Measurements from ENCODE around the gene SEC23IP. TPM values are rescaled to one million over a fixed set of nuclear protein-coding genes. Genes with fewer than 3 reads are reported as not detected.
A peak's percentile ranks its signal among the peaks of the same experiment; 100 is the strongest.

Gene SEC23IP
- total RNA-seq = 10 to 100 TPM; 28.7 to 87.4 (median 41.1) TPM

DNA sequence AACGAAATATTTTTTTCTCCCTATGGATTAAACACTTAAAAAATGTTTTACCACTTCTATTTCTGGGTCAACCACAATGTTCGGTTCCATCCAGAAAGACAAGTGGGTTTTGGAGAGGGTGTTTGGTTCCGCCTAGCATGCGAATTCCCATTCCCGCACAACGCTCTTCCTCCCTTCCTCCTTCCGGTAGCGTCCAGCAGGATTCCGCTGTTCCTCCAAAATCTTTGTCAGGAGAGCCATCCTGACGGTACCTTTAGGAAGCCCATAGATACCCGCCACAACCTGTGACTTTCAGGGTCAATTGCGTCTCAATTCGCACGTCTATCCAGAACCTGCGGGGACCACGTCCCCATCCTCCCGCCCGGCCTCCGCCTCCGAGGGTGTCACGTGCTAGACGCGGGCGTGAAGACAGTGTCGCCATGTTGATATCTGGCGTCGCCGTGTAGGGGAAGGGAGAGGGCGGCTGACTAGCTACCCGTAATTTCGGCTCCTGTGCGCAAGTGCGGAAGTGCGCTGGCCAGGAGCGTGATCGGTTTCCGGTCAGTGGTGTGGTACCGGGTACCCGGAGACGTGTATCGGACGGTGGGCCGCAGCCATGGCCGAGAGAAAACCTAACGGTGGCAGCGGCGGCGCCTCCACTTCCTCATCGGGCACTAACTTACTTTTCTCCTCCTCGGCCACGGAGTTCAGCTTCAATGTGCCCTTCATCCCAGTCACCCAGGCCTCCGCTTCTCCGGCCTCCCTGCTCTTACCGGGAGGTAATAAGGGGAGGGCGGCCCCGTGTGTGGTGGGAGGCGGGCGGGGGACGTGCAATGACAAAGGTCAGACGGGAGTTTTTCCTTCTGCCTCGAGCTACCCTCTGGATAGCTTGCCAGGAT, at the start of gene SEC23IP:
SEC23IP (plus strand) TSS at position 543 of the 878 bp plus-strand sequence; CDS start at position 596, 53 bp downstream.
- no peaks in the 10 kb centered on the region for H3K9me3 ChIP-seq
- peak; percentile 93 to 97 (median 95) for DNase-seq
- H3K4me1 ChIP-seq = peaks cover 0 to 41% (median 7%) of the 10 kb centered on the region in 4 donors
- H3K4me3 ChIP-seq = peak within 1 kb of the TSS; percentile 61 to 79 (median 70)
- H3K27me3 ChIP-seq = no peaks in the 10 kb centered on the region
- TF ChIP-seq, protein P1, sequence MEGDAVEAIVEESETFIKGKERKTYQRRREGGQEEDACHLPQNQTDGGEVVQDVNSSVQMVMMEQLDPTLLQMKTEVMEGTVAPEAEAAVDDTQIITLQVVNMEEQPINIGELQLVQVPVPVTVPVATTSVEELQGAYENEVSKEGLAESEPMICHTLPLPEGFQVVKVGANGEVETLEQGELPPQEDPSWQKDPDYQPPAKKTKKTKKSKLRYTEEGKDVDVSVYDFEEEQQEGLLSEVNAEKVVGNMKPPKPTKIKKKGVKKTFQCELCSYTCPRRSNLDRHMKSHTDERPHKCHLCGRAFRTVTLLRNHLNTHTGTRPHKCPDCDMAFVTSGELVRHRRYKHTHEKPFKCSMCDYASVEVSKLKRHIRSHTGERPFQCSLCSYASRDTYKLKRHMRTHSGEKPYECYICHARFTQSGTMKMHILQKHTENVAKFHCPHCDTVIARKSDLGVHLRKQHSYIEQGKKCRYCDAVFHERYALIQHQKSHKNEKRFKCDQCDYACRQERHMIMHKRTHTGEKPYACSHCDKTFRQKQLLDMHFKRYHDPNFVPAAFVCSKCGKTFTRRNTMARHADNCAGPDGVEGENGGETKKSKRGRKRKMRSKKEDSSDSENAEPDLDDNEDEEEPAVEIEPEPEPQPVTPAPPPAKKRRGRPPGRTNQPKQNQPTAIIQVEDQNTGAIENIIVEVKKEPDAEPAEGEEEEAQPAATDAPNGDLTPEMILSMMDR (IDR thresholded peaks at IDR 0.05) = peak in 3 of 6 experiments; percentile 26 to 45 (median 33)
- TF ChIP-seq POLR2A (IDR thresholded peaks at IDR 0.05) = peak in 1 of 2 donors; percentile 75
- peak within 1 kb of the TSS; percentile 78 to 86 (median 80) for H3K27ac ChIP-seq
- no peaks in the 10 kb centered on the region for H3K36me3 ChIP-seq

DNA sequence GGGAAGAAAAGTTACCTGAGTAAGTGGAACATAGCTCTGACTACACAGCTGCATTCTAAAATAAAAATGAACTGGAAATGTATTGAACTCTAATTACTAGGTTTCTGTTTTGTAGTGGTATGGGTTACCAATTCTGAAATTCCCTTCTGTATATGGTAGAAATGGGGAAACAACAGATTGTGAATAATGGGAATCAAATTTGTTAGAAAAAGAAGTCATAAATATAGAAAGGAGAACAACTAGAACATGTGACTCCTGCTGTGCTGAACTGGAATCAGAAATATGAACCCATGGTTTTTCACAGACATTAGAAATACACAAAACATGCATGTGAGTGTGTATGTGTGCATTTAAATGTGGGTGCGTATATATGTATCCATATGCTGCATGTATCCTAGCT, 46.9 kb upstream of the SEC23IP start:
- no peak for TF ChIP-seq POLR2A (IDR thresholded peaks at IDR 0.05)
- TF ChIP-seq, protein P1 (IDR thresholded peaks at IDR 0.05) = no peak
- DNase-seq = no peak
- Histone ChIP-seq H3K36me3 (peaks cover 0 to 91% (median 0%) of the 10 kb centered on the region in 3 donors), H3K4me1 (no peaks in the 10 kb centered on the region), H3K4me3 (no peak overlapping the region), H3K27me3 (no peaks in the 10 kb centered on the region), H3K9me3 (no peaks in the 10 kb centered on the region), H3K27ac (no peak overlapping the region)

DNA sequence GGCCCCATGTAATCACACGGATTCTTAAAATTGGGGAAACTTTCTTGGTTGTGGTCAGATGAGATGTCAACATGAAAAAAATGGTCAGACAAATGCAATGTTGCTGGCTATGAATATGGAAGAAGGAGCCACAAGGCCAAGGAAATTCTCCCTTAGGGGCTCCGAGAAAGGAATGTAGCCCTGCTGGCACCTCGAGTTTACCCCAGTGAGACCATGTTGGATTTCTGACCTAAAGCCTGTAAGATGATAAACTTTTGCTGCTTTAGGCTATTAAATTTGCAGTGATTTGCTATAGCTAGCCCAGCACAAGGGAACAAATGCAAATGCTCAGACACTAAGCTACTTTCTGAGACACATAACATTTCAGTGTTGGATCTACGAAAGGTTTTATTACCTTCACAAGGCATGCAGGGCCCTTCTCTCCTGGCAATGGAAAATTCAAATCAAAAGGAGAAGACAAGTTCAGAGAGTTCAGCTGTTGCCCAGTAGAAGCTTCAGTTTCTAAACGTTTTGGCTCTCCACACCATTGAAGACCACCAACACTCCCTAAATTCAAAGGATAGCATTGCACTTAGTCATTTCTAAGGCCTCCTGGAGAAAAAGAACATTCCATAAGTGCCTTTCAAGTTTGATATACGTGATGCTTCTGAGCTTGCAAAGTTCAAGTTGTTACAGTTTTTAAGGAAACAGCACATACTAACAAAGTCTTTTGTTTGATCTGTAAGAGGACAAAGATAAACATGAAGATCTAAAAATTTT, 43.3 kb upstream of the SEC23IP start:
- no peak for TF ChIP-seq POLR2A (IDR thresholded peaks at IDR 0.05)
- TF ChIP-seq, protein P1 (IDR thresholded peaks at IDR 0.05) = no peak
- peaks cover 0 to 81% (median 0%) of the 10 kb centered on the region in 3 donors for H3K36me3 ChIP-seq

DNA sequence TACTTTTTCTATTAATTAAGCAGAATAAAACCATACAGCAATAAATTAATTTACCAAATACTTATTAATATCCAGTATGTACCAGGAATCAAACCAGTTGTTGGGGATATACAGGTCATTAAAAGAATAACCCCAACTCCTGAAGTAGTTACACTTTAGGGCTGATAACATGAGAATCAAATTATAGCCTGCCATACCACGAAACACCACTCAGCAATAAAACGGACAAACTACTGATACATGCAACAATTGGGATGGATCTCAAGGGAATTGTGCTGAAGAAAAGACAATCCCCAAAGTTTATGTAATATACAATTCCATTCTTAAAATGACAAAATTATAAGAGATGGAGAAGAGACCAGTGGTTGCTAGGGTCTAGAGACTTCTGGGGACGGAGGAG, 42.6 kb upstream of the SEC23IP start:
- no peak for TF ChIP-seq POLR2A (IDR thresholded peaks at IDR 0.05)
- TF ChIP-seq, protein P1 (IDR thresholded peaks at IDR 0.05) = no peak
- no peak overlapping the region for H3K27ac ChIP-seq
- H3K4me3 ChIP-seq = no peak overlapping the region
- H3K4me1 ChIP-seq = no peaks in the 10 kb centered on the region
- no peaks in the 10 kb centered on the region for H3K27me3 ChIP-seq
- H3K36me3 ChIP-seq = peaks cover 0 to 78% (median 0%) of the 10 kb centered on the region in 3 donors
- no peaks in the 10 kb centered on the region for H3K9me3 ChIP-seq
- DNase-seq = no peak

More for the DNA sequence above, 43.3 kb upstream of the SEC23IP start:
- no peak for DNase-seq
- Histone ChIP-seq H3K4me3 (no peak overlapping the region), H3K27me3 (no peaks in the 10 kb centered on the region), H3K4me1 (no peaks in the 10 kb centered on the region), H3K9me3 (no peaks in the 10 kb centered on the region), H3K27ac (no peak overlapping the region)

DNA sequence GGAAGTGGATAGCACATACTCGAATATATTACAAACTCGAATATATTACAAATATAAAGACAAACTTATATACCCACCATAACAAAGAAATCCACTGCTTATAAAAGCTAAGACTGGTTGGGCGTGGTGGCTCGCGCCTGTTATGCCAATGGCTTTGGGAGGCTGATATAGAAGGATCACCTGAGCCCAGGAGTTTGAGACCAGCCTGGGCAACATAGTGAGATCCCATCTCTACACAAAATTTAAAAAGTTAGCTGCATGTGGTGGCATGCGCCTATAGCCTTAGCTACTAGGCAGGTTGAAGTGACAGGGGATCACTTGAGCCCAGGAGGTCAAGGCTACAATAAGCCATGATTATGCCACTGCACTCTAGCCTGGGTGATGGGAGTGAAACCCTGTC, 40.3 kb upstream of the SEC23IP start:
- Histone ChIP-seq H3K27me3 (no peaks in the 10 kb centered on the region), H3K9me3 (no peaks in the 10 kb centered on the region), H3K4me3 (no peak overlapping the region), H3K36me3 (peaks cover 0 to 70% (median 0%) of the 10 kb centered on the region in 3 donors), H3K4me1 (no peaks in the 10 kb centered on the region), H3K27ac (no peak overlapping the region)
- no peak for TF ChIP-seq POLR2A (IDR thresholded peaks at IDR 0.05)
- TF ChIP-seq, protein P1 (IDR thresholded peaks at IDR 0.05) = no peak
- no peak for DNase-seq

Measured in Peyer's patch (tissue), 4 donors.